DND-41 (cell line): ENCODE data around the gene IGLL1.
"Not testable (repeated sequence)": the region's sequence is repeated elsewhere in the genome, so short reads cannot be mapped to it uniquely, and the experiment has no call there.

Source experiments
- CTCF ChIP-seq: IDR thresholded peaks from 2 replicates; pipeline ENCODE4 v1.5.1; 2012; ENCODE audit warnings: borderline replicate concordance, low read length, moderate library complexity, mild to moderate bottlenecking; ENCODE audit not compliant: poor library complexity, severe bottlenecking; ENCODE audit errors: extremely low read depth
- EZH2 ChIP-seq: IDR thresholded peaks from 3 replicates; pipeline ENCODE4 v1.6.1; 2012; ENCODE audit warnings: borderline replicate concordance, low read depth, mild to moderate bottlenecking, moderate library complexity, low read length, inconsistent platforms; ENCODE audit not compliant: severe bottlenecking

GRCh38 chr22:23628056-23628743, 48.1 kb upstream of the IGLL1 start:
- not testable (repeated sequence) for TF ChIP-seq CTCF, EZH2
